Fibroblast of skin of left quadriceps (primary cell): ENCODE measurements around the gene ATP5F1B.
"Not testable (repeated sequence)": the region's sequence is repeated elsewhere in the genome, so short reads cannot be mapped to it uniquely, and the experiment has no call there.

Experiments
- DNase-seq, 2 experiments: peaks; one replicate each; pipeline ENCODE4 v3.0.0-alpha.2; 2013; ENCODE audit warnings: low read depth in 2 of 2

The ATP5F1B gene

DNA sequence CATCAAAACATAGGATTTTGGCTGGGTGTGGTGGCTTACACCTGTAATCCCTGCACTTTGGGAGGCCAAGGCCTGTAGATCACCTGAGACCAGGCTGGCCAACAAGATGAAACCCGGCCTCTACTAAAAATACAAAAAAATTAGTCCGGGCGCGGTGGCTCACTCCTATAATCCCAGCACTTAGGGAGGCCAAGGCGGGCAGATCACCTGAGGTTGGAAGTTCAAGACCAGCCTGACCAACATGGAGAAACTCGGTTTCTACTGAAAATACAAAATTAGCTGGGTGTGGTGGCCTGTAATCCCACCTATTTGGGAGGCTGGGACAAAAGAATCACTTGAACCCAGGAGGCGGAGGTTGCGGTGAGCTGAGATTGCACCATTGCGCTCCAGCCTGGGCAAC is 2.2 kb upstream of the ATP5F1B start:
- DNase-seq, result not testable (repeated sequence)

DNA sequence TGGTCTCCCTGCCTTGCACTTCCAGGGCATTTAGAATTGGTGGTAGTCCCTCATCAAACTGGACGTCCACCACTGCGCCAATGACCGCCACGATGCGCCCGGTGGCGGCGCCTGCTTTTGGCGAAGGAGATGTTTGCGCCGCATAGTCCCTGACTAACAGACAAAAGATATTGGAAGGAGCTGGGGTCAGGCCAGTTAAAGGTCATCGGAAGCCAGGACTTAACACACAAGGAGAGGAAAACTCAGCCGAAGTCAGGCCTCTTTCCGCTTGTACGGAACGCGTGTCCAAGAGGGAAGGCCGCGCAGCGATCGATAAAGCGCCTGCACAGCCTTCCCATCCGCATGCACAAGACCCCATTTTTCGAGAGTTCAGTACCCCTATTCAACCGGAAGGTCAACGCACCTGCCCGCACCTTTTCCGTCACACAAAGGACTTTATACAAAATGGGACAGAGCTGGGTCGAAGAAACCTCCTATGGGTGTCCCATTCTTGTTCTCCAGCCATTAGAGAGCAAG is 525 bp downstream of the ATP5F1B start:
- no peak for DNase-seq

DNA sequence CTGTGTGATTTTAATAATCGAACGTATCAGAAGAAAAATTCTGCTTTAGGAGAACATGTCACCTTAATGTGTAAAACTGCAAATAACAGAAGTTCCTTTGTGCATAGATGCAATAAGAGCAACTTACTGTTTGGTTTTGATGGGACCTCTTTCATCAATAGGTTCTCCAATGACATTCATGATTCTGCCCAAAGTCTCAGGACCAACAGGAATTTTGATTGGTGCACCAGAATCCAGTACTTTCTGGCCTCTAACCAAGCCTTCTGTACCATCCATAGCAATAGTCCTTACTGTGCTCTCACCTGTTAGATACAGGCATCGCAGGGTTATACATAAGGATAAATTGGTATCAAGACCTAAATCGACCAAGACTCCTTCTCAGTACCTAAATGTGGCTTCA is 1.1 kb downstream of the ATP5F1B start:
- no peak for DNase-seq

DNA sequence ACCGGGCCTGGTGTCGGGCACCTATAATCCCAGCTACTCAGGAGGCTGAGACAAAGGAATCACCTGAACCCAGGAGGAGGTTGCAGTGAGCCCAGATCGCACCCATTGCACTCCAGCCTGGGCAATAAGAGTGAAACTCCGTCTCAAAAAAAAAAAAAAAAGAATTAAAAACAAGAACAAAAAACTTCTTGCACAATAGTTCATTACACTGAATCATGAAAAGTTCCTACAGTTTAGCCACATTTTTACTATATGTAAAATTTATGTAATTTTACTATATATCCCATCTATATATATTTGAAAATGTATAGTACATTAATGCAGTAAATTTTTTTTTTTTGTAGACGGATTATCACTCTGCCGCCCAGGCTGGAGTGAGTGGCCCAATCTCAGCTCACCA is 4.6 kb downstream of the ATP5F1B start:
- DNase-seq, result no peak

DNA sequence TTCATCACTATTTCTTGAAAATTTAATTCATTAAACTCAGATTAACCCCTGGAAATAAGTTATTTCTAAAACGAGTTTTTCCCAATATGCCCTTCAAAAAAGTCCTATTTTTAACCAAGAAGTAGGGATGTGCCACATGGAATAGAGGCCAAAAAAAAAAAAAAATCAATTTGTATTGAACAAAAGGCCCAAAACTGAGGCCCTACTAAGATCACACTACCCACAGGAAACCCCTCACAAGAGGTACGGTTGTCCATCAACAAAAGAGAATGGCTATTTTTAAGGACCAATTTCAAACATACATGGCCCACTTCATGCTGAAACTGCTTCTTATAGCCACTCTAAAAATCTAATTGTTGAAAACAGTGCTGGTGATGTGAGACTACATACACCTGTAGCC is 8.2 kb downstream of the ATP5F1B start:
- no peak for DNase-seq

DNA sequence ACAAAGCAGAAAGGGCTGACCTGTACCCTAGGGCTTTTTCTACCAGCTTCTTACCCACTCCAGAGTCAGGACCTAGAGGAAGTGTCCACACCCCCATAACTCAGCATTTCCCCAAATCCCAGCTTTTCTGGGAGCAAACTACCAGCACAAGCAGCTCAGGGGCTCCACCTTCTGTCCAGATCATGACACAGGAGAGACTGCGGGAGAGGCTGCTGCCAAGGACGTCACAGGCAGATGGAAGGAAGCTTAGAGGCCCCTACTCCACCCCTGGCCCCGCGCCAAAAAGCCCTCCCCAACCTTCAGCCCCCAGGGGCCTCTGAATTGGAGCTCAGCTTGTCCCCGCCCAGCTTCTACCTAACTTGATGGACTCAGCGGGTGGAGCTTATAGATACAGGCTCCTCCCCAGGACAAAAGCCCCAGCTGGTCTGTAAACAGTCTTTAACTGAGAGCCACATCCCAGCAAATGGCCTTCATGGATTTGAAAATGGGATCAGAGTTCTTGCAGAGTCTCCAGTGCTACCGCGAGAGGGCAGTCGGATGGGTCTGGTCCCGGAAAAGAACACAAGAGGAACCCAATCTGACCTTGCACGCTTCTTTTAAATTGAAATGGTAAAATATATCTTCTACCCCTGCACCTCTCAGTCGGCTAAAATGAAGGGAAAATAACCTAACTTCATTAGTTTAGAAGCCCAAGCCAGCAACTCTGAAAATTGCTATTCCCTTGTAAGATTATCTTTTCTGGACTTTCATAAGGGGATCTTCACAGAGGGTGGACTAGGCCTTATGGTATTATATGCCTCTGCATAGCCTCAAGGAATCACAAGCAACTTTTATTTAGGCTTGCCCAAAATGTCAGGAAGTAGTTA is 8.9 kb downstream of the ATP5F1B start:
- DNase-seq, result peak; percentile 100

DNA sequence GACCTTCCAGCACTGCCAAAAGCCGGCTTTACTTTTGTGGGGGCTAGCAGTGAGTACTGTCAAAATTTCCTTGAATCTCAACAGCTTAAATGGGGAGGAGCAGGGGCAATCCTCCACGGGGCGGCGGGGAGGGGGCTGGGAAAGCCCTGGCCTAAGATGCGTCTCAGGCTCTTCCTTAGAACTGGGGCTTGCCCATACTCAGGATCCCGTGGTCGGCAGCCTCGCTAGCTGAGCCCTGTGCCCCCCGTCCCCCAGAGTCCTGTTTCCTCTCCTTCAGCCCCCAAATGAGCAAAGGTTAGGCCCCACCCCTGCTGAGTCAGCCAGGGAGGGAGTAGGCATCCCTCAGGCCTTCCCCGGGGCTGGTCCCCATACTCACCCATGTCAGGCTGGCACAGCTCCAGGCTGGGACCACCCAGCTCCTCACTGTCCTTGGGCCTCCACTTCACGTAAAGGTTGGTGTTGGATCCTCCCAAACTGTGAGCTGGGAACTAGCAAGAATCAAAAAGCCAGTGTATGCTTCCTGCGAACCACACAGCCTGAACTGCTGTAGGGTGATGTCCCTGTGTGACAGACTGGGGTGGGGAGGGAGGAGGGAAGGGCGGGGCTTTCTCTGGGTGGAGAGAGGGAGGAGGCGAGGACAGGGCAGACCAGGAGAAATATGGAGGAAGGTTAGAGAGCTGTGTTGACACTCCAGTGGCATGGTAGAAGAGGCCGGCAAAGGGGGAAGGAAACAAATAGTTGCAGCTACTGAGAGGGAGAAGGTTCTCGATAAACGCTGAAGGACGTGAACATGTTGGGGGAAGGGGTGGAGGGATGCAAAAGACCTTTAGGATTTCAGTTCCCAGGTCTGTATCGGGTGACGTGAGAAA is 9.7 kb downstream of the ATP5F1B start:
- DNase-seq, result peak; percentile 55 to 64

DNA sequence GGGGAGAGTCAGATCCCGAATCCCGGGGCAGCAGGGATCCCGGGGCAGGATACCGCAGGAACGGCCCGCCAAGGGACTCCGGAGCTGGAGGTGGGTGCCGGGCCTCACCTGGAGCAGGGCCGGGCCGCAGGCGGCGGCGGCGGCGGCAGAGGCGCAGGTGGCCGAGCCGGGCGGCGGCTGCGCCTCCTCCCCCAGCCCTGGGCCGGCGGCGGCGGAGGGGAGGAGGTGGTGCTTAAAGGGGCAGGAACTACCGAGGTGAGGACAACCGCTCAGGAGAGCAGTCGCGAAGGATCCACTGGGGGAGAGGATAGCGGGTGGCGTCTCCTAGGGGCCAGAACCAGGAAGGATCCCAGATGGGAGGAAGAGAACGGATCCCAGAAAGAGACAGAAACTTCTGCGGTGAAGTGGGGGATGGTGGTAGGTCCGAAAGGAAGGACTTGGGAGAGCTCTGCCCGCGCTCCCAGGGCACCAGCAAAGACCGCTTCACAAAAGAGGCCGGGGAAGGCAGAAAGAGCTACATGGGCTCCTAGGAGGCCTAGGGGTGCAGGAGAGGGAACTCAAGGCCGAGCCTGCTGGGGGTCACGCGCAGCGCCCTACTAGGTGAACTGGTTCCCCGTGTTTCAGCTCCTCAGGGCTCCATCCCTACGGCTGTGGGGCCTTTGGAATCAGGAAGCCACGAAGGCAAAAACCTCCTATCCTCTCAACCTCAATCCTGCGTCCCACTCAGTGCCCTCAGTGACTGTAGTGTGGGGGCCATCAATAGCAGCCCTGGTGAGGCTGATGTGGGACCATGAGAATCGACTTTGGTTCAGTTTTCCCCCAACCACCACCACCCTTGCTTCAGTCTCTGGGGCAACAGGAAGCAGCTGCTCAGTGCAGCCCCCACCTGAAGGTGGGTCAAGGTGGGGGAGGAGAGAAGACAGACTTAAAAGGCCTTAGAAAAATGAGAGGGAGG is 10.7 kb downstream of the ATP5F1B start:
- peak; percentile 63 to 64 for DNase-seq

DNA sequence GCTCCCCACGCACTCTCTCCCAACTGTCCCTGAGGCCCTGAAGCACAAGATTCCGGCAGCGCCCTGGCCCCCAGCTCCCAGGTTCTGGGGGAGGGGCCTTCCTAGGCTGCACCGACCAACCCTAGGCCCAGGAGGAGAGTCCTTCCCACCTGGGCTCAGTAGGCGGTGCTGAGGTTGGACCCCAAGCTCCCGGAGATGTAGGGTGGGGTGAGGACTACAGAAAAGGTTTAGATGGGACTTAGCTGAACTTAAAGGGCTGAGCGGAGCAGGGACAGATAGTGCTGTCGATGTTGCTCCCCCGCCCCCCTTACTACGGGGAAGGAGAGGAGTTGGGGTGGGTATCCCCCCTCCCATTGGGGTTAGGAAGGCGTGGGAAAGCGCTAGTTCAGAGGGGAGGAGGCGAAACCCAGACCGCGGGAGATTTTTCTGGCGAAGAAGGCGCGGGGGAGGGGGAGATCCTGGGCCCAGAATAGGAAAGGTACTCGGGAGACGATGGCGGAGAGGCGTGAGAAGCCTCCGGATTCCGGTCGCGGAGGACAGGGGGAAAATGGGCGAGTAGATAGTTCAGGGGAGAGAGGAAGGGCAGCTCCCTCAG is 11.4 kb downstream of the ATP5F1B start:
- no peak for DNase-seq

DNA sequence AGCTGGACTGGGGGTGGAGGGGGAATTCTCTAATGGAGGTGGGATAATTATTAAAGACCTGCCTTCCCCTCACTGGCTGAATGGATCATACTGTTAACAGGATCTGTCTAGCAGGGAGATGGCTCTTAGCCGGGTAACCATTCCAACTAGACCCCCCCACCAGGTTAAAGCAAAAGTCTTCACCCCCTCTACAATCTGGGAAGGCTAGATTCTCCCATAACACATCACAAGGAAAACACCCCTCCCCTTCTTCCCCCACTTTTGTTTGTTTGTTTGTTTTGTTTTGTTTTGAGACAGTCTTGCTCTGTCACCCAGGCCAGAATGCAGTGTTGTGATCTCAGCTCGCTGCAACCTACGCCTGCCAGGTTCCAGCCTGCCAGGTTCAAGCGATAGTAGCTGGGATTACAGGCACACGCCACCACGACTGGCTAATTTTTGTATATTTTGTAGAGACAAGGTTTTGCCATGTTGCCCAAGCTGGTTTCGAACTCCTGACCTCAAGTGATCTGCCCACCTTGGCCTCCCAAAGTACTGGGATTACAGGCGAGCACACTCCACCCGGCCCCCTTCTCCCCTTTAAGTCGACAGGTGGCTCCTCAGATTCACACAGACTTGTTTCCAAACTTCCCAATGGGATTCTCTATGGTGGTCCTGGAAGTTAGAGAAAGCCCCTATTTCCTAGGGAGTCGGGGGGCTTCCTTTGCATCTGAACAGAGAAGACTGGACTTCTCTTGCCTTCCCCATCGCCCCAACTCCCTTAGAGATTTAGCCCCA is 12.1 kb downstream of the ATP5F1B start:
- DNase-seq, result no peak

DNA sequence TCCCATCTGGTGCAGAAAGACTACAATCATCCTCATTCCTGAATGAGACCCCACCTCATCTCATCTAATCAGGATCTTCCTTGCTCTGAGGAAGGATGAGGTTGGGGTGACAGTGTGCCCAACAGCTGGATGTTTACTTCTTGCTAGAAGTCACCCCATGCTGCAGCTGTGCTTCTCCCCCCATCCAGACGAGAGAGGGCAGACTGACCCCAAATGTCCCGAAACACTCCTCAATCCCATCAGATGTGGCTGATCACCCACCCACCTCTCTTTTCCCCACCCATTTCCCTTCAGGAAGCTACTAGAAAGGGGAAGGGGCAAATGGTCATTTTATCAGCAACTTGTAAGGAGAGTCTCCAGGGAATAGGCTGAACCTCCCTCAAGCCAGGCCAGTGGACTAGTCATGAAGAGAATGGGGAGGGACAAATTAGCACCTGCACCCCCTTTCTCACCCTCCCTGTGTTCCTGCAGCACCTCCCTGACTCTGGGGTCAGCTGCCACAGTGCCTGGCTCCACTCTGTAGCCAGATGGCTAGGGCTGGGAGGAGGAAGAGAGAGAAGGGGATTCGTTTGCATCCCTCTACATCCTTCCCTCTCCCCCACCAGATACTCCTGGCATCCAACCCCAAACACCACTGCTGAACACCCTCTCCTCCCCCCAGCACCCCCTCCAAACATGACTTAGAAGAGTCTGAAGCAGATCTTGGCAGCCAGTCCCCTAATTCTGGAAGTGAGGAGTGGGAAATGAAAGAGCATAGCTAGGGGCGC is 12.9 kb downstream of the ATP5F1B start:
- no peak for DNase-seq

DNA sequence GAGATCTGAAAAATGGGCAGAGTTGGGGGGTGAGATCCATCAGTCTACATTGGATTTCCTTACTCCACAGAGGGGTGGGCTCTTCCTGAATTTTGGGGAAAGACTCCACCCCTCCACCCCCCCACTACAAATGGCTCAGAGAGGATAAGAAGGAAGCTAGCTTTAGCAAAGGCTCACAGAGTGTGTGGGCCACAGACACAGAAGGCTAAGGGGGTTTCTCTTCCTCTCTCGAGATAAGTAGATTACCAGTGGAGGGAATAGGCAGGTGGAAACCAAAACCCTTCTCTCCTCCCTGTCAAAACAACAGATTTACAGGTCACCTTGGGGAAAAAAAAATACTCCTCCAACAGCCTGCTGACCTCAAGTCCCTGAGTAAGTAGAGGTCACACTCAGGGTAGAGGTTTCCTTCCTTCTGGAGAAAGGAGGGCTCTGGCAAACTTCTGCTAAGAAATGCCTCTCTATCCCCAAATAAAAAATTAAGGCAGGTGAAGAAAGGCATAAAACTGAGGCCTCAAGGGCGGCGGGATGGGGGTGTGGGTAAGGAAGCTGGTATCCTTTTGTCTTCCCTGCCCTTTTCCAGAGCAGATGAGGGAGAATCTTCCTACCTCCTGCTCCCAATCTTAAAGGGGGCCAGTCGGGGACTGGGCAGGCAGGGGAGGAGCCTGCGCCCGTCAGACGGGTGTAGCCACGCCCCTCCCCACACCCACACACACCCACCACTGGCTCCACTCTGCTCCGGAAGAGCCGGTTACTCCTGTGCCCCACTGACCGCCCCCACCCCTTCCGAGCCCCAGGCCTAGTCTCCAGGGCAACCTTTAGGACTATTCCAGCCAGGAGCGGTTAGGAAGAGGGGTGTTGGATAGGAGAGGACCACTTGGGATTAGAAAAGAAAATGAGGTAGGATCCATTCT is 13.7 kb downstream of the ATP5F1B start:
- DNase-seq, result no peak

DNA sequence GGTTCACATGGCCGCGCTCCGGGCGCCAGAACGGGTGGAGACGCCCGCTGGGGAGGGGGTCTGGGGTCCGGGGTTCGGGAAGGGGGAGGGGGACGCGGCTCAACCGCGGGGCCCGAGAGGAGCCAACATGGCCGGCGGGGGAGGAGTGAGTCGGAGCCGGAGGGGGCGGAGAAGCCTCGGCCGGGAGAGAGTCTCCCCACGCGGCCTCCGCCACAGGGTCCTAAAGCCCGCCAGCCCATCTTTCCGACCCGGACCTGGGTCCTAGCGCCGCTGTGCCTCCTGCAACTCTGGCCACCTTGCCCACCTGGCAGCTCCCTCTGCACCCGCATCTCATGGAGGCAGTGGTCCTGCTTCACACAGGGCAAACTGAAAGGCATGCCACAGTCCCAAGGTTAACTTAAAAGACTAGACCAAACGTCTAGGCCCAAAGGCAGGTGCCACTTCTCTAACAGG is 15.6 kb downstream of the ATP5F1B start, which contains the start of gene BAZ2A:
BAZ2A (minus strand) TSS at position 147 of the 453 bp plus-strand sequence. CDS start 12,796 bp downstream, outside the sequence.
- peak; percentile 52 to 56 for DNase-seq

DNA sequence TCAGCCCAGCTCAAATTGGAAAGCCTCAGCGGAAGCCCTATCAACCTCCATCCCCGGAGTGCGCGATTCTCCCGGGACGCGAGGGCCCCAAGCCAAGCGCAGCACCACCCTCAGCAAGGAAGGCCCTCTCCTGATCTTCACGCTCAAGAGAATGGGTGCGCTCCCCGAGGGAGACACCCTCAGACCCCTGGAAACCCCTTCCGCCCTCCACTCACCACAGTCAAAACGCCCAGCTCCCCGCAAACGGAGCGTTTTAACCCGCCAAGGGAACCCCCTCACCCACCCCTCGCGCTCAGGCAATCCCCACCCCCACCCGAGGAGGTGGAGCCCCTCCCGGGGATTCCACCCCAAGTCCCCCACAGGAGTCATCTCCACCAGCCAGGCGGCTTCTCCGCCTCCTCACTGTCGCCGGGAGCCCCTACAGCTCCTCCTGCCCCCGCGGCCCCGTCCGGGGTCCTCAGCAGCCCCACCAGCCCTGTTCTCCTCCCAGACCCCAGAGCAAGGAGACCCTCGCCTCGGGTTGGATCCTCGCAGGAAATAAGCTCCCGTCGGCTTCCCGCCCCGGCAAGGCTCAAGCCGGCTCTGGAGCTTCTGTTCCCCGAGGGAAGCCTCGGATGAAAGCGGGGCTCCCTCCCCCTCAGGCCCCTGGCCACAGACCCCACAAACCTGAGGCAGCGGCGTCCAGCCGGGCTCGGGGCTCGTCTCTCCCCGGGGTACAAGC is 16.2 kb downstream of the ATP5F1B start:
- DNase-seq, result no peak

DNA sequence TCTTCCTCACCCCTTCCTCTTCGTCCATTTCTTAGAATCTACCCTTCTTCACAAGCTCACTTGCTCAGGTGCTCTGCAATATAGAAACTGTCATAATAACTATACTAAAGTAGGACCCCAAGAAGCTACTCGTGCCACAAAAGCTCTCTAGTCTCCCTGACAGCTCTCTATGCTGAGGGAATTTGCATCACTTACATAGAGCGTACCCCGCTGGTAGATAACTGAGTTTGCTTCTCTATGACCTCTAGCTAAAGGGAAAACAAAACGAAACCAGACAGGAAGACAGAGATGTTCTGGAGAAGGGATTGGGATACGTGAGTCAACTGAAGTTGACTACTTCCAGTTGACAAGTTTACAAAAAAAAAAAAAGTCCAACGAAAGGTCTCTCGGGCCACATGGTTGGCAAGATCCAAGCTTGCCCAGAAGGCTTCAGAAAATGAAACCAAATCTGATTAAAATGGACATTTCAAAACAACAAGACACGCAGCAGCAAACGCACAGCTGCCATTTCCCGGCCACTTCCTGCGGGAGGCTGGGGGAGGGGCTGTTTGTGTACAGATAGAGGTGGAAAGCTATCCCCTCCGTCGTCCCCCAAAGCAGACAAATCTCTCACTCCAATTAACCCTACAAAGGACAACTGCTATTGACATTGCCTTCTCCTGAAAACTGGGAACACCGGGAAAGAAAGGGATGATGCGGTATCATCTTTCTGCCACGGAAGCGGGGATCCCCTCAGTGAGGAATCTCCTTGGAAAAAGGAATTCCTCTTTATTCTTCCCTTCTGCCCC is 16.9 kb downstream of the ATP5F1B start:
- DNase-seq, result no peak

DNA sequence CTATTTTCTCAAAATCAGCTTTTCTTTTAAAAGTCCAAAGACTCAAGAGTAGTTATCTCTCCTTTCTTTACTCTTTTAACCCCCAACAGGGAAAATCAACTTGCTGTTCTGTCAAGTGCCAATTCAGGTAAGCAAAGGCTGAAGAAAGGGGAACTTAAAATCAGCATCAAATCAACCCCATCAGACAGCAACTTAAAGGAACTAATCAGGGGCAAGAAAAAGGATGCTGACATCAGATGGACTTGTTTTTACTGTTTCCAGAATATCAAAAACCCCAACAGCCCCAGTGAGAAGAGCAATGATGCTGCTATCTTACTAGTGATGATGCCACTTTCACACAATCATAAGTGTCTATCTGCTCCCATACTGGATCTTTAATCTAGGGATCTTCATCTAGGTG is 19.1 kb downstream of the ATP5F1B start:
- DNase-seq, result no peak

DNA sequence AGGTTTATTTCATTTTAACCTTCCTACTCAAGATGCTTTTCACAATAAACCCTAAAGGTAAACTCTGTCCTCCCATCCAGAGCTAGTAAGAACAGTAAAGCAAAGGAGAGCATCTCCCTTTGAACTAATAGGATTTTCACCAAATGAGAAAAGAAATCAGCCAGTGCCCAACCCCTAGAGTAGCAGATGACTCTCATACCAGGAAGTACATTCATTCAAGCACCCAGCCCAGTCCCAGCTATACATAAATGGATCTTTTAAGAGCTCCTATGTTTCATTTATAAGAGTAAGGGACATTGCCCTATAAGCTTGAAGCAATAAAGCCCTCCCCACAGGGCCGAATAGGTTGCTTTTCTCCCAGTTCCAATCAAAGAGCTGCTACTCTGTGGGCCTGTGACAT is 23.2 kb downstream of the ATP5F1B start:
- DNase-seq, result no peak
